Limb (tissue), 2 donors: ENCODE measurements around the gene POLG.

ENCODE experiments used
- DNase-seq, 2 donors: peaks; one replicate each; pipeline ENCODE4 v3.0.0-alpha.2; 2016; ENCODE audit errors: extremely low spot score in 2 of 2

Gene POLG

DNA sequence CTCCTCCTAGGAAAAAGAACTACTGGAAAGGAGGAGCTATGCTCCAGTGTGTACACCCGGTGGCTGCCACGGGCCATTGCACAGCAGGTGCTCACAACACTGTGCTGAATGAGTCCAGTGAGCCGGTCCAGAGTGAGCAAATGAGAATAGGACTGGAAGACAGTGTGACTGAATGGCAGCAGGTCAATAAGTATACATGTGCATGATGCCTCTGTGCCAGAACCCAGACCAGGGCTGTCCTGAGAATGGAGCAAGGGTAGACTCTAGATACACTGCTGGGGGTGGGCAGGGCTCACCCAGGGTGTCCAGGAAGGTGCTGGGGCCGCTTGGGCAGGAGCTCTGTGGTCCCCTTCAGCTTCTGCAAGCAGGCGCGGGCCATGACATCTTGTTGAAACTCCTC is 8.3 kb downstream of the POLG start:
- no peak for DNase-seq

DNA sequence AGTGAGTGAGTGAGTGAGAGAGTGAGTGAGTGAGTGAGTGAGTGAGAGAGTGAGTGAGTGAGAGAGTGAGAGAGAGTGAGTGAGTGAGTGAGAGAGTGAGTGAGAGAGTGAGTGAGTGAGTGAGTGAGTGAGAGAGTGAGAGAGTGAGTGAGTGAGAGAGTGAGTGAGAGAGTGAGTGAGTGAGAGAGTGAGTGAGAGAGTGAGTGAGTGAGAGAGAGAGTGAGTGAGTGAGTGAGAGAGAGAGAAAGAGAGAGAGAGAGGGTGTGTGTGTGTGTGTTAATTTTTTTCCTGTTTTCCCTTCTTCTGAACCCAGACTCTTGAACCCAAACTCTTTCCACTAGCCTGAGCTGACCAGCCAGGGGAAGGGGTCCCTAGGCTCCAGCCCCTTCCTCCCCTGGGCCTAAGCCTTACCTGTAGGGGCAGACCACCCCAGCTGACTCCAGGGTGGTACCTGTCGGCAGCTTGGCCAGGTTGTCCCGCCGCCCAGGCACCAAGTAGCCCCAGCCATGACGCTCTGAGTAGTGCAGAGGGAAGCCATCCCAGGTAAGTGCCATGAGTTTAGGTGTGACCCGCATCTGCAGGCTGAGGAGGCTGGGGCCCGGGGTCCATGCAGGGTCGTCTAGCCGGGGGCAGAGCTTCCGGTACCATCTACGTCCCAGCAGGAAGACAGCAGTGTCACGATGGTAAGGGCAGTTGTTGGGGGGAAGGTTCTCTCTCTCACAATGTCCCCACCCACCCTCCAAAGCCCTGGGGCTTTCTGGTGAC is 9.4 kb downstream of the POLG start:
- DNase-seq, result no peak

DNA sequence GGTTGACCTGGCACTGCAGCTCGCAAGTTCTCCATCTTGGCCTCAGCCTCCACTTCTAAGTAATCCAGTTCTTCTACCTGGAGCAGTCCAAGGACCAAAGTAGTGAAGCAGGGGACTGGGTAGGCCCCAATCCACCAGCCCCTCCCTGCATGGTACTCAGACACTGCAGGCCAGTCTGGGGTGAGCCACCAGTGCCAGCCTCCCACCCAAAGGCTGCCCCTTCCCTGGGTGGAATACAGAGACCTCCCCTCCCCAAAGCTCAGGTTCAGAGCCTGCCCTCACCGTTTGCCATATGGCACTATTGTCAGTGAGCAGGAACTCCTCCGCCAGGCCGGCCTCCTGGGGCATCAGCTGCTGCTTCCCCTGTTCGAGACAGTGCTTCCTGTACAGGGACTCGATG is 10.8 kb downstream of the POLG start:
- DNase-seq, result no peak

DNA sequence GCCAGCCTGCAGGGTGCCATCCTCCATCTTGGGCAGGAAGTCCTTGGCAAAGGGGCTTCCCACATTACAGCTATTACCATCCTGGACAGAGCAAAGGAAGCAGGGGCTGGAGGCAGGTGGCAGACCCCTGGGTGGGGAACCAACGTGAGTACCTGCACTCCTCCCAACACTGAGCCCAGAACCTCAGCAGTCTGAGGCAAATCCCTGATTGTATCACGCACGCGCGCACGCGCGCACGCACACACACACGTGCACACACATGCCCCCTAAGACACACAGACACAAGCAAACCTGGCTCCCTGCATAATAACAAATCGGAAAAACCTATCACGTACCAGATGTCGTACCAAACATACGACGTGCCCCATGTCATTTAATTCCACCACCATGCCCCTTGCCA is 11.8 kb downstream of the POLG start:
- no peak for DNase-seq

DNA sequence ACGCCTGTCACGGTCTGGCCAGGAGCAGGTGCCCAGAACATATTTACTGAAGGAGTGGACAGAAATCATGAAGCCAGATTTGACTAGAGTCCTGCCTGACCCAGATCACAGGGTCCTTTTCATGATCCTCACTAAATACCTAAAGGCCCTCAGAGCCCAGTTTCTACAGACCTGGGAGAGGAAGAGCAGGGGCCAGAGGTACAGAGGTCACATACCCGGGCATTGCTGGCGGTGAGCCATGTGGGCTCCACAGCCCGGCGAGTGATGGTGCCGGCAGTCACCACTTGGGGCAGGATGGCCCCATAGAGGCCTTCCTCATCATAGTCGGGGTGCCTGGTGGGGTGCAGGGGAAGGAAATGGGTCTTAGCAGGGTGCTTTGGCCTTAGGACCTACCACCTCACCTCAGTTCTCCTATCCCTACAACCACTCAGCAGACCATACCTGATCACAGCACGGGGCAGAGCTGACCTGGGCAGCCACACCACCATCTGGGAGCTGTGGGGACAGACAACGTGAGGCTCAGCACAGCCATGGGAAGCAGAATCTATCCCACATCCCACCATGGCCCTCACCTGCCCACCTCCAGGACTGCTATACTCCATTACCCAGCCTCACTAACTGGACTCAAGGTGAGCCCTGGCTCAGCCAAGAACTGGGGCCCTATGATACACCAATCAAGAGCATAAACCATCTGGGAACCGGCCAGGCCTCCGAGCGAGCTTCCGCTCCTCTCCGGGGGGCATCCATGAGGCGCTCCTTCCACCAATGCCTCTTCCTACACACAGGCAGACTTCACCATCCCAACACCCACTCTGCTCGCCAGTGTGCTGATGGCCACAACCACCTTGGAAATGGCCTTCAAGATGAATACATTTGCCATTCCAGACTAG is 12.9 kb downstream of the POLG start:
- no peak for DNase-seq

DNA sequence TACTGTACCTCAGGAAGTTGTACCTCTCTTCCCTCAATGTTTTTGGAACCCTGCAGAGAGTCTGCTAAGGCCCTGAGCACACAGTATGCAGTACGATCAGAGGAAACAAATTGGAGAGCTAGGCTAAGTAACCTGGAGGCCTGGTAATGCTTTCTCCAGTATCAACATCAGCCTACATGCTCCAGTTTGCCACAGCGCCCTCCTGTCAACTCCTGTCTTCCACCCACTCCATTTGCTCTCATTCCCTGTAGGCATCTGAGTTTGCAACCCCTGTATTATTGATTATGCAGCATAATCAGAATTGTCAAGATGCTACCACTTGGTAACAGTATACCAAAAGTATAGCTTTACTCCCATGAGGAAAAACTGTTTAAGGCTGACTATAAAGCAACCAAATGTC is 14.4 kb downstream of the POLG start:
- no peak for DNase-seq

DNA sequence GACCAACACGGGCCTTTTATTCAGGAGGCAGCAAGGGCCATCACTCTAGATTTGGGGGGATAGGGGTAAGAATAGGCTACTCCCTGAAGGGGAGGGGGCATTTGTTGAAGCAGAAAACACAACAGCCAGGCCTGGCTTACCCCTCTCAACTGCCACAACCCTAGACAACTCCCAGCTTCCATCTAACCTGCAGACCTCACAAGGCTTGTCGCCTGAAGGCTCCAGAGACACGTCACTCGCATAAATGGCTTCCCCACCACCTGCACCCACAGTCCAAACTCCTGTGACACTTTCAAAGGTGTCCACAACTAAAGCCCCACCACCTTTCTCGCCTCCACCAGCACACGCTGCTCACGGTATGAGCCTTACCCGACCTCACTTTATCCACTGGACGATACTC is 14.9 kb downstream of the POLG start:
- no peak for DNase-seq

DNA sequence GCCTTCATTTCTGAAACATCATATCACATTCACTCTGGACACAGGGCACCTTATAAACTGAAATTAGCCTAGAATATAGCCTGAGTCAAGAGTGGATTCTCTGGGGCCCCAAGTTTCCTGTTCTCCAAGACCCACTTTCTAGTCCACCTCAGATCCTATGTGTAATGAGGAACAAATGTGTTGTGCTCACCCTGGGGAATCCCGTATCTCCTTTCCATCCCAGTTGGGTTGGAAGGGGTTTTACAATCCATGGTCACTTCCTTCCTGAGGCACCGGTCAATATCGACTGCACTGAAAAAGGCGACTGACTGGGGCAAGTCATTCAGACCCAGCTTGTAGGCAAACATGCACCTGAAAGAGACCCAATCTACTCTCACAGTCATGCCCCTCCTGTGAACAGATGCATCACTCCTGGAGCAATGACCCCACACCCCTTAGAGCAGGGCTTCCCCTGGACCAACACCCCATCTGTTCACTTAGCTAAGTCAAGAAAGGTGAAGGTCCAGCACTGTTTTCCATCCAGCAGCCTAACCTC is 17.4 kb downstream of the POLG start:
- no peak for DNase-seq

DNA sequence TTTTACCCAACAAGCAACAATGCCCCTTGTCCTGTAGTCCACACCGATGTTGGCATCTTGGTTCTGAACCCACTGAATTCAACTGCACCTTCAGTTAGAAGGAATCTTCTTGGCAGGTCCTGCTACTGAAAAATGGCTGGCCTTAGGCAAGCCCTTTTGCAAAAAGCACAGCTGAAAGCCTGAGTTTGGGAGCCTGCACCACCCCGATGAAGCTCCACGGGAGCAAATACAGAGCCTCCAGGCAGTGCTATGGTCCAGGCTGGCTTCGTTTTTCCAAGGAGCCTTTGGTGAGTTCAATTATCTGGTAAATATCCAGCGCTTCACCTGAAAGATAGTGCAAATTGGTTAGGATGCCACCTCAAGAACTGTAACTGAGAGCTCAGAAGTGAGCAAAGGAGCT is 18.1 kb downstream of the POLG start:
- DNase-seq, result no peak

DNA sequence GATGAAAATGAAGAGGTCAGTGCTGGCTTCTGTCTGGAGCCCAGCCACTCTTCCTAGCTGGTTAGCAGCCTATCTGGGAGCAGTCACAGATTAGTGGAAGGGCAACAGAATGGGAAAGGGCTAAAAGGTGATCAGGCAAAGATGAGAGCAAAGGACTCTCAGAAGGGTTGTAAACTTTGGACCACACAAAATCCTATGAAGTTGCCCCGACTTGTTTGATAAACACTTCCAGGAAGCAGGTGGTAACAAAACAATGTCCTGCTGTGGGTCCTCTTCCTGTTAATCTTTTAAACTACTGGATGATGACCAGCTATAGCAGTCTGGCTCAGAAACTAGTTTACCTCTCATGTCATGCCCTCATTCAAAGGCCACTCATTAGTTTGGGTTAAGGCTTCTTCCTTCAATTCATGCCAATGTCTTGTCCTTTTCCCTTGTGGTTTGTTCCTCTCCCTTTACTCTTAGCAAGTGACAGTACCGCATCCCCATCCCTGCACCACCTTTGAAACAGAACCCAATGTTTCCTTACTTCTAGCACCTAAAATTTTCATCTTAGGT is 19.2 kb downstream of the POLG start:
- no peak for DNase-seq

DNA sequence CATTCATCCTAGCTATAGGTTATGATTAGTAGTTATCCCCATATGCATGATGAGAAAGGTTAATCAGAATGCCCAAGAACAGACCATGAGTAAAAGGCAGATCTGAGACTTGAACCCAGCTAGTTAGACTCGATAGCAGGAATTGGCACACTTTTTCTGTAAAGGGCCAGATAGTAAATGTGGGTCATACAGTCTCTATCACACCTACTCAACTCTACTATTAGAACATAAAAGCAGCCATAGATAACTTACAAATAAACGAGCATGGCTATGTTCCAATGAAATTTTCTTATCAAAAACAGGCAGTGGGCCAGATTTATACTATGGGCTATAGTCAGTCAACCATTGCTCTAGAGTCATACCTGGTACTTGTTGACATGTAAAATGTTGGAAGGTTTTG is 24.6 kb downstream of the POLG start:
- no peak for DNase-seq

DNA sequence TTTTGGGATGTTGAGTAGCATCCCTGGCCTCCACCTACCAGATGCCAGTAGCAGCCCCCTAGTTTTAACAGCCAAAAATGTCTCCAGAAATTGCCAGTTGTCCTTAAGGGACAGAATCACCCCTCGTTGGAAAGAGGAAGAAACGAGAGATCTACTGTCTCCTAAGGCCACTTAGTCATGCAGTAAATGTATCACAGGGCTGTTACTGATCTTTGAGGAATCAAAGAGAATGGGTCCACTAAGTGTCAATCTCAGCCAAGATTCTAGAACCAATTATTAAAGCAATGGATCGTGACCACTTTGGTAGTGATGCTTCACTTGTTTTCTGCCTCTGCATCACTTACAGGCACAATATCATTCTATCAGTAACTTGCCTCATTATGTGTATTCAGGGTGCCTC is 26.4 kb downstream of the POLG start:
- DNase-seq, result no peak

DNA sequence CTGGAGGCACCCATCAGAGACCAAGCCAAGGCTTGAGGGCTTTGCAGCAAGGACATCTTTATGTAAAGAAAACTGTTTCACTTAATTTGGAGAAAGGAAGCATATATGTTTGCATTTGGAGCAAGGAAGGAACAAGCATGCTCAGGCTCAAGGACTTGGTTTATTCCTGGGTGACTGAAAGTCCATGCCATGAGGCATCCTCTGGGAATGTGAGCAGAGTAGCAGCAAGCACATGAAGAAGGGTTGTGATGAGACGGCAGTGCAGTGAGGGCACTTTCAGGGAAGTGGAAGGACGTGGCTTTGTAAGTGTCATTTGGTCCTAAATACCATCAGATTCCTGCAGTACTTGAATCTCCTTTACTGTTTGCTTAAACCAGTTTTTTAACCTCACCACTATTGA is 26.8 kb downstream of the POLG start:
- DNase-seq, result no peak

DNA sequence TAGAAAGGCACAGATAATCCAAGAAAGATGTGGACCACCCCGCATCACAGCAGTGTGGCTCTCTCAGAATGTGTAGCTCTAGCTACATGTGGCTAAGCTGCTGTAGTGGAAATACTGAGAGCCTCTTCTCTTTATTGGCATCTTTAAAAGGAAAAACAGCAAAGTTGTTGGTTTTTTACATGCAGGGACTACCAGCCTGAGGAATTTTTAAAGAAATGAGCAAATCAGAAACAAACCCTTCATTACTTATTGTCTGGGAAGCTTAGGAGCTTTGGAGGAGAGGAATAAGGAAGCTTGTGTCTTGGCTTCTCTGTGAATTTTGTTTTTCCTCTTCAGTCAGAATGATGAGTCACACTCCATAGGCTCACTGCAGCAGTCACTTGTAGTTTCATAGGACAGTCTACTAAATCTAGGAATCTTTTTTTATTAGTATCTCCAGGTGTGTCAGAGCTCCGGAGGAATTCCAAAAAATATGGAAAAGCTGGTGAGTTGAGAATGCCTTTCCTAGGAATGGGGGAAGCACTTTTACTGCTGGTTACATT is 27.5 kb downstream of the POLG start:
- no peak for DNase-seq

DNA sequence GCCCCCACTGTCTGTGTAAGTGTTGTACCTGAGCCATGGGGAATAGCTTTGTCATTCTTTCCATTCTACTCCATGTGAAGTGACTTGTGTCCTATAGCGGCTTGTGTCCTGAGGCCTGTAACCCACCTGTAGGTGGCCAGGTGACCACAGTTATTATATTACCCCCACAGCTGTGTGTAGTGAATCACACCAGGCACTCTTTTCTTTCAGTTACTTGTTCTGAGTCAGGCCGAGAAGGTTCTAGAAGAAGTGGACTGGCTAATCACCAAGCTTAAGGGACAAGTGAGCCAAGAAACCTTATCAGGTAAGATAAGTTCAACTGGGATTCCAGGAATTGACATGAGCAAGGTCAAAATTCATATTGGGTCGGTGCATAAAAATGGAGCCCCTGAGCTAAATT is 29.2 kb downstream of the POLG start:
- no peak for DNase-seq

DNA sequence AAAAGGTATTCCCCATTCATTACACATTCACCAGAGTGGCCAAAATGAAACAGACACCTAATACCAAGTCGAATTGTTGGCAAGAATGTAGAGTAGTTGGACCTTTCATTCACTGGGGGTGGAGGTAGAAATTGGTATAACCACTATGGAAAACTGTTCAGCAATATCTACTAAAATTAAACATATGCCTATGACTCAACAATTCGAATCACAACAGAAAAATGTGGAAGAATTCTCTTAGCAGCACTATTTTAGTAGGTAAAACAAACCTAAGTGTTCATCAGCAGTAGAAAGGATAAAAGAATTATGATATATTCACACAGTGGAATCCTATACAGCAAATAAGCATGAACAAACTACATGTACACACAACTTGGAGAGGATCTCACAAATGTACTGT is 30.6 kb downstream of the POLG start:
- DNase-seq, result no peak

DNA sequence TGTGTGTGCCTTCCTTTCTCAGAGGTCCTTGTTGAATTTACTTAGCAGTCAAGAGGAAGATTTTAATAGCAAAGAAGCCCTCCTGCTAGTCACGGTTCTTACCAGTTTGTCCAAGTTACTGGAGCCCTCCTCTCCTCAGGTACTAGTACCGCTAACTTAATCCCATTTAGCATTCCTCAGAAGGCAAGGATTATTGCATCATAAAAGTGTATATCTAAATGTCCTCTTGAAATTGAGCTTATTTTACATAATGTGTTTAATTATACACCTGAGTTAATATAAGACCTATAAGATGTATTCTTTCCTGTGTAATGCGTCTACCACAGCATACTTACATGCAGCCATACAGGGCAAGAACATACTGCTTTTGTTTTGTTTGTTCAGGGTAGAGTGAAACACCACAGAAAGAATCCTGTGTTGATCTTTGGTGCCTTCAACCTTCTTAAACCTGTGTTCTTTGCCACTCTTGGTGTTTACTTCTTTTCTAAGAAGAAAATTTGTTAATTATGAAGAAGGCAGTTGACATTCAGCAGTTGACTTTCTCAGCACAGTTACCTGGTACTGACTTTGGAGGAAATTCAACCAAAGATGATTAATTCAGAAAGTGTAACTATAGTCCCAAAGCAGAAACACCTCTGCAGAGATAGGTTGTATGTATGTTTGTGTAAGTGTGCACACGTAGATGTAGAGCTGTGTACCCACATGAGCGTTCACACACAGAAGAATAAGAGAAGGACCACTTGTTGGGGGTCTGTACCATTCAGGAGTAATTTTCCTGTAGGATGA is 33.1 kb downstream of the POLG start:
- DNase-seq, result no peak

DNA sequence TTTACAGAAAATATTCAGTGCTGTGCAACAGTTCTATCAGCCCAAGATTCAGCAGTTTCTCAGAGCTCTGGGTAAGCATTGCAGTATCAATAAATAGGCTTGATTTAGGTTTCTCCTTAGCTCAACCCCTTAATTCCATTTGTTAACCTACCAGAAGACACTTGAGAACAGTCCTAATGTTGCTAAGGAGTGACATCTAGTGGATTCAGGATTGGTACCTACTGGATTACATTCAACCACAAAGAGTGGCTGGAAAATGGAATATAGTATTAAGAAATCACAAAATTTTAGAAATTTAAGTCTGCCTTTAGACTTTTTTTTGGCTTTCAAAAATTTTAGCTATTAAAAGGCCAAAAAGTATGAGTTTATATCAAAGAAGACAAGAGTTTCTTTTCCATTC is 34.7 kb downstream of the POLG start:
- no peak for DNase-seq

DNA sequence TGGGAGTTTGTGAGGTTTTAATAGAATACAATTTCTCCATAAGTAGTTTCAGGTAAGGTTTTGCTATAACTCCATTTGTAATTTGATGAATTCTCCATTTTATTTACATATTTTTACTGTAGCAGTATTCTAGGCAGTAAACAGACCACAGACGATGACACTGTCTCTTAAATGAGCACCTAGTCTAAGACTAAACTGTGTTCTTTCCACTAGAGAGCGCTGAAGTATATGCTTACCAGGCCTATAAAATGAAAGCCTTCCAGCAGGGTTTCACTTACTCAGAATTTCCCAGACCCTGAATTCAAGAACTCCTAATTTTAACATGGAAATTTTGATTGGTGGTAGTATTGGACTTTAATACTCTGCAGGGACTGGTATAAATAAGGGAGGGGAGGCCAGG is 41.6 kb downstream of the POLG start:
- no peak for DNase-seq

DNA sequence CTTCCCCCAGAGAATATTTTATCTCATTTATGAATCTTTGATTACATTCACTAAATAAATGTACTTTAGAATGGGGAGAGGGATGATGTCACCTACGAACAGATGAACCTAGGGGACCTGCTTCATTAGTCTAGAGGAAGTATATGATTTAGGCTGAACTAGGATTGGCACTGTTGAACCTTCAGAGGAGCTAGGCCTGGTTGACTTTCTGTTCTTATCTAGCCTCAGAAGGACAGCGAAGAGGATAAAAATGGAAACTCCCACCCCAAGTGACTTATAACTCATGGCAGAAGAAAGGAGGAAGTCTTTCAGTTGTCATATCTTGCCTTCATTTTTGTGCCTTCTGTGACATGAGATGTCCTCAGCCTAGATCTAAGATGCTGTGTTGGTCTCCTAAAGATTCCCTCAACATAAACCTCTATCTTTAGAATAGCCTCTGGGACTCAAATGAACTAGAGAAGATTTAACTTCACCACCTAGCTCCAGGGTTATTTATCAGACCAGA is 42.6 kb downstream of the POLG start:
- DNase-seq, result no peak

DNA sequence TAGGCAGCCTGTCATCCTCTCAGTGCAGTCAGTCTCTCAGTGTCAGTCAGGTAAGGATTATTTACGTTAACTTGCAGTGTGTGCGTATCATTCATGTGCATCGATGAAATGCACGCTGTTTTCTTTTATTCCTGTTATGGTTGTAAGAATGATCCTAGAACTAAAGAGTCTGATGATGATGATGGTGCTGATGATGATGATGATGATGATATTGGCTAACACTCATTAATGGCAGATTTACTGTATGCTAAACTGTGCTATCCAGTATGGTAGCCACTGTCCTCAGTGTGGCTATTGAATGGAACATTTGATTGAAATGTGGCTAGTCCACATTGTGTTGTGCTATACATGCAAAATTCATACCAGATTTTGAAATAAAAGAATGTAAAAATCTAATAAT is 51.4 kb downstream of the POLG start:
- no peak for DNase-seq
